H1 (cell line): Measurements from ENCODE around the gene ZNF302. TPM values are rescaled to one million over a fixed set of nuclear protein-coding genes. Genes with fewer than 3 reads are reported as not detected.

Experiments used
- CTCF ChIA-PET: fragments of 300-600 bp; sonication (Branson Sonifier 250); formaldehyde crosslinking; loops from one replicate; lab custom pipeline; 2021; ENCODE audit not compliant: partially characterized antibody; lab: Charles Lee
- POLR2A ChIA-PET: fragments of 300-600 bp; sonication (Branson Sonifier 250); formaldehyde crosslinking; loops from one replicate; lab custom pipeline; 2021; ENCODE audit warnings: inconsistent platforms; ENCODE audit not compliant: partially characterized antibody; lab: Charles Lee
- DNase-seq, 2 experiments: peaks; one replicate each; pipeline versions ENCODE4 v3.0.0 to v3.0.0-alpha.2; 2010 to 2022; ENCODE audit warnings: low spot score in 2 of 2, low read depth in 1 of 2, mixed read lengths in 1 of 2
- FAIRE-seq: peaks from 2 replicates; lab custom pipeline; 2011; peaks lifted over from hg19 to GRCh38; lab: Jason Lieb, UNC
- H2AFZ ChIP-seq: 2 replicates; pipeline ENCODE4 v1.8.1; 2012; ENCODE audit warnings: low read length, inconsistent platforms
- H2AK5ac ChIP-seq: 2 replicates; pipeline ENCODE4 v1.6.1; 2013; ENCODE audit warnings: low read depth, low read length
- H2BK120ac ChIP-seq: replicated peaks from 2 replicates; pipeline ENCODE3; 2013; ENCODE audit warnings: low read depth, low read length, inconsistent platforms
- H2BK12ac ChIP-seq: 2 replicates; pipeline ENCODE4 v1.6.1; 2013; ENCODE audit warnings: low read depth, low read length
- H2BK15ac ChIP-seq: 2 replicates; pipeline ENCODE4 v1.6.1; 2013; ENCODE audit warnings: low read length
- H2BK20ac ChIP-seq: 2 replicates; pipeline ENCODE4 v1.6.1; 2013; ENCODE audit warnings: low read length
- H2BK5ac ChIP-seq: 2 replicates; pipeline ENCODE4 v1.6.1; 2013; ENCODE audit warnings: low read depth, low read length
- H3K14ac ChIP-seq: 2 replicates; pipeline ENCODE4 v1.6.1; 2013; ENCODE audit warnings: inconsistent platforms; ENCODE audit not compliant: insufficient read length
- H3K18ac ChIP-seq: 2 replicates; pipeline ENCODE4 v1.6.1; 2013; ENCODE audit warnings: low read length; ENCODE audit errors: extremely low read depth
- H3K23ac ChIP-seq: 2 replicates; pipeline ENCODE4 v1.6.1; 2013; ENCODE audit warnings: inconsistent platforms; ENCODE audit not compliant: insufficient read length
- H3K23me2 ChIP-seq: 2 replicates; pipeline ENCODE4 v1.6.1; 2013; ENCODE audit warnings: low read depth, low read length
- H3K27ac ChIP-seq: 2 replicates; pipeline ENCODE4 v1.6.1; 2011; ENCODE audit warnings: low read depth, low read length, inconsistent platforms
- H3K27me3 ChIP-seq, 4 experiments: replicated peaks in 1 of 4; 1 replicate in 1 of 4; 2 replicates in 3 of 4; pipeline versions ENCODE4 v1.6.1 to v1.8.1; 2011 to 2013; ENCODE audit warnings: low read length in 3 of 4, mild to moderate bottlenecking in 3 of 4, inconsistent platforms in 2 of 4, mixed read lengths in 2 of 4, moderate library complexity in 1 of 4; ENCODE audit not compliant: control insufficient read depth in 3 of 4, insufficient read depth in 3 of 4; ENCODE audit errors: extremely low read depth in 1 of 4
- H3K36me3 ChIP-seq, 4 experiments: 2 replicates each; pipeline versions ENCODE4 v1.6.1 to v1.8.1; 2011 to 2013; ENCODE audit warnings: mild to moderate bottlenecking in 4 of 4, low read length in 3 of 4, moderate library complexity in 2 of 4, control low read depth in 1 of 4, inconsistent platforms in 1 of 4; ENCODE audit not compliant: insufficient read depth in 4 of 4, control insufficient read depth in 2 of 4
- H3K4ac ChIP-seq: replicated peaks from 2 replicates; pipeline ENCODE3; 2013; ENCODE audit warnings: low read length, low read depth, mixed read lengths, inconsistent platforms; ENCODE audit not compliant: insufficient read length
- H3K4me1 ChIP-seq, 4 experiments: replicated peaks in 1 of 4; 1 replicate in 1 of 4; 2 replicates in 3 of 4; pipeline versions ENCODE4 v1.6.1 to v1.8.1; 2011 to 2013; ENCODE audit warnings: low read length in 3 of 4, inconsistent platforms in 2 of 4, mixed read lengths in 1 of 4; ENCODE audit not compliant: insufficient read depth in 4 of 4, control insufficient read depth in 3 of 4
- H3K4me2 ChIP-seq, 2 experiments: 2 replicates each; pipeline versions ENCODE4 v1.6.1 to v1.8.1; 2011 to 2013; ENCODE audit warnings: low read depth in 2 of 2, low read length in 2 of 2, control low read depth in 1 of 2, inconsistent platforms in 1 of 2, mild to moderate bottlenecking in 1 of 2; ENCODE audit not compliant: insufficient read depth in 1 of 2
- H3K4me3 ChIP-seq, 4 experiments: fragments of 200-600, 300-600 bp in 1 of 4; sonication (generic), shearing (Covaris generic), sonication (Bioruptor Twin) in 1 of 4; 2 replicates each; pipeline versions ENCODE4 v1.5.1 to v1.8.1; 2011 to 2016; ENCODE audit warnings: low read length in 4 of 4, low read depth in 3 of 4, control low read depth in 2 of 4, inconsistent platforms in 2 of 4, mild to moderate bottlenecking in 2 of 4, mixed read lengths in 1 of 4, moderate library complexity in 1 of 4; ENCODE audit not compliant: insufficient read depth in 2 of 4; ENCODE audit errors: extremely low read depth in 1 of 4
- H3K56ac ChIP-seq: replicated peaks from 2 replicates; pipeline ENCODE3; 2013; ENCODE audit warnings: low read depth, mild to moderate bottlenecking, mixed read lengths, low read length, inconsistent platforms; ENCODE audit not compliant: insufficient read length
- H3K79me1 ChIP-seq: 2 replicates; pipeline ENCODE4 v1.6.1; 2013; ENCODE audit warnings: low read depth, low read length, control low read depth
- H3K79me2 ChIP-seq, 2 experiments: 2 replicates each; pipeline versions ENCODE4 v1.6.1 to v1.8.1; 2012 to 2013; ENCODE audit warnings: low read length in 2 of 2, mild to moderate bottlenecking in 2 of 2, inconsistent platforms in 1 of 2; ENCODE audit not compliant: insufficient read depth in 2 of 2, control insufficient read depth in 1 of 2
- H3K9ac ChIP-seq, 4 experiments: replicated peaks in 1 of 4; 1 replicate in 1 of 4; 2 replicates in 3 of 4; pipeline versions ENCODE4 v1.6.1 to v1.8.1; 2011 to 2013; ENCODE audit warnings: low read depth in 3 of 4, low read length in 3 of 4, control low read depth in 2 of 4, mild to moderate bottlenecking in 2 of 4, moderate library complexity in 2 of 4, inconsistent platforms in 1 of 4; ENCODE audit errors: extremely low read depth in 1 of 4
- H3K9me3 ChIP-seq, 2 experiments: 2 replicates each; pipeline versions ENCODE4 v1.6.1 to v1.8.1; 2012 to 2013; ENCODE audit warnings: mild to moderate bottlenecking in 2 of 2, moderate library complexity in 2 of 2, control low read depth in 1 of 2, inconsistent platforms in 1 of 2, low read depth in 1 of 2, low read length in 1 of 2, mixed read lengths in 1 of 2; ENCODE audit not compliant: insufficient read depth in 2 of 2
- H4K20me1 ChIP-seq, 2 experiments: replicated peaks in 1 of 2; 2 replicates each; pipeline versions ENCODE3 to v1.8.1; 2011 to 2013; ENCODE audit warnings: inconsistent platforms in 2 of 2, low read length in 2 of 2, mild to moderate bottlenecking in 1 of 2; ENCODE audit not compliant: insufficient read depth in 2 of 2, control insufficient read depth in 1 of 2
- H4K5ac ChIP-seq: 2 replicates; pipeline ENCODE4 v1.6.1; 2013; ENCODE audit warnings: low read length, low read depth, mixed read lengths, inconsistent platforms; ENCODE audit not compliant: insufficient read length
- H4K8ac ChIP-seq: 2 replicates; pipeline ENCODE4 v1.8.0; 2013; ENCODE audit warnings: mild to moderate bottlenecking, moderate library complexity, low read length, inconsistent platforms; ENCODE audit not compliant: insufficient read depth; ENCODE audit errors: extremely low read depth
- H4K91ac ChIP-seq: replicated peaks from 2 replicates; pipeline ENCODE3; 2013; ENCODE audit warnings: low read length, mixed read lengths, inconsistent platforms; ENCODE audit not compliant: insufficient read length
- ATF3 ChIP-seq: IDR thresholded peaks from 2 replicates; pipeline ENCODE4 v1.6.1; 2011; ENCODE audit warnings: low read depth, mild to moderate bottlenecking, low read length; ENCODE audit not compliant: insufficient read depth
- EZH2 ChIP-seq: fragments of 200-600 bp; sonication (generic); IDR thresholded peaks from 2 replicates; pipeline ENCODE4 v1.7.1; 2012; ENCODE audit warnings: low read depth, mild to moderate bottlenecking, moderate library complexity, low read length, inconsistent platforms; ENCODE audit not compliant: severe bottlenecking
- HDAC6 ChIP-seq: IDR thresholded peaks from one replicate; pipeline ENCODE4 v1.7.1; 2012; ENCODE audit warnings: low read depth, mild to moderate bottlenecking, inconsistent platforms, low read length, moderate library complexity
- WGBS, 2 experiments: shearing (Covaris generic) in 1 of 2; methylation state at CpG; one replicate each; pipeline versions ENCODE4 v1.1.6 to v1.1.7; 2013 to 2015; ENCODE audit warnings: low lambda C conversion rate in 2 of 2, mixed read lengths in 2 of 2, inconsistent platforms in 1 of 2, low coverage in 1 of 2, missing lambda C conversion rate in 1 of 2; ENCODE audit not compliant: insufficient replicate concordance in 2 of 2, insufficient coverage in 1 of 2, insufficient read length in 1 of 2; ENCODE audit errors: extremely low coverage in 1 of 2, missing lambda C conversion rate in 1 of 2; 5-methylcytosine and 5-hydroxymethylcytosine counted together
- polyA plus RNA-seq, 7 experiments: library from polyadenylated mRNA; depleted of rRNA in 3 of 7; stranded (reverse) in 5 of 7; unstranded in 2 of 7; fragments of >200 nt in 5 of 7; fragments of 200-250 nt in 2 of 7; gene quantifications; 1 replicate in 5 of 7; 2 replicates in 1 of 7; 4 replicates in 1 of 7; pipeline versions ENCODE4 v1.2.1 to v1.2.3, GENCODE V29; 2011 to 2013; ENCODE audit warnings: missing spikeins in 2 of 7, mixed read lengths in 2 of 7
- total RNA-seq: library from RNA; stranded (reverse); fragmentation: NEBNext Ultra II Directional; extraction: Animal tissue kit (Norgen Biotek cat#: 25700); gene quantifications from 2 replicates; pipeline ENCODE4 v1.2.1, GENCODE V29; 2021

The ZNF302 gene
- total and polyA plus RNA-seq, 2 of the 8 experiments (the other 6 are each of a cell fraction or from before 2014, with no cell fraction given): 9.1 to 20.4 TPM

GRCh38 chr19:34666200-34666957, 11.1 kb upstream of the ZNF302 start:
- Histone ChIP-seq H3K18ac (no peak overlapping the region), H3K4ac (no peak overlapping the region), H2BK15ac (no peak overlapping the region), H3K27me3 (no peaks in the 10 kb centered on the region), H3K9ac (no peak overlapping the region), H3K79me2 (no peaks in the 10 kb centered on the region), H4K5ac (no peak overlapping the region), H3K36me3 (no peaks in the 10 kb centered on the region), H2BK12ac (no peak overlapping the region), H2BK120ac (no peak overlapping the region), H3K9me3 (peaks cover 0 to 20% of the 10 kb centered on the region in 2 experiments; a peak in 2 of 4 replicates), H2BK5ac (no peak overlapping the region), H2AK5ac (no peak overlapping the region), H3K4me1 (no peaks in the 10 kb centered on the region), H3K79me1 (no peaks in the 10 kb centered on the region), H4K20me1 (no peaks in the 10 kb centered on the region), H3K4me3 (no peak overlapping the region), H3K23me2 (no peaks in the 10 kb centered on the region), H4K91ac (no peak overlapping the region), H3K14ac (no peak overlapping the region), H3K27ac (no peak overlapping the region), H3K23ac (no peak overlapping the region), H3K56ac (no peak overlapping the region), H3K4me2 (no peak overlapping the region), H4K8ac (no peak overlapping the region), H2BK20ac (no peak overlapping the region), H2AFZ (no peak overlapping the region)
- ChIA-PET POLR2A (interaction anchor here (1.4 to 2.4 kb wide), 2 partner anchors 10 to 11 kb away, joined by 6 to 8 read pairs; partner anchors contain the start of gene ZNF302), CTCF (interaction anchor here (5.5 kb wide), 1 partner anchor 26 kb away, joined by 31 read pairs; no protein-coding TSS in a partner anchor)
- TF ChIP-seq HDAC6: no peak
- no peak for TF ChIP-seq EZH2
- TF ChIP-seq ATF3: no peak
- 83% methylated on average over 25 of the region's 25 CpGs; no CpG with 5 or more reads in 1 of the 2 experiments for WGBS, 2 experiments
- FAIRE-seq (no peak), DNase-seq (no peak)
